Measurements from ENCODE around the gene CNTLN. TPM values are rescaled to one million over a fixed set of nuclear protein-coding genes. Genes with fewer than 3 reads are reported as not detected.
"Not testable (repeated sequence)": the region's sequence is repeated elsewhere in the genome, so short reads cannot be mapped to it uniquely, and the experiment has no call there.

Gene CNTLN
- total and polyA plus RNA-seq, 2 donors from 2014 or later, result 2.0 to 8.0 TPM

DNA sequence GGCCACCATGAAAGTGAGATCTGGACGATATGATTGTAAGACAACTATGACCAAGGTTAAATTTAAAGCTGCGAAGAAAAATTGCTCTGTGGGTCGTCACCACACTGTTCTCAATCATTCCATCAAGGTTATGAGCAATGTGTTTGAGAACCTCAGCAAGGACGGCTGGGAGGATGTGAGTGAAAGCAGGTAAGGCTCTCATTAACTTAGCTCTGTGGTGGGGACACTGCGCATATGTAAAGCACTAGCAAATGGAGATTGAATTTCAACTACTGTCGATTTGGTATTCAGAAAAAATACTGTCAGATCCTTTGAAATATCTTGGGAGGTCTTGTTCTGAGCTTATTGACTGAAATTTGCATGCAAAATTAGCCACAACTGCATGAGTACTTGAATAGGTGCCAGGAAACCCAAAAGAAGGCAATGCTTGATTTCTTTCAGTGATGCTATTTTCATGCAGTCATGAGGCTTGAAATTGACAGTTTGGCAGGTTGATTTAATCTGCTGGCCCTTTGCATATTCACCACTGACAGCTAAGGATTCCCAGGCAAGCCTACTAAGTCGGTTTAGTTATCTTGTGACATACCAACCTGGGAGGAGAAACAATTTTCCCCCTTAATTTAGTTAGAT lies 260.2 kb downstream of the CNTLN start:
- Histone ChIP-seq H3K27ac (ENCODE audit: low read depth in 2 of 2, low read length in 2 of 2) (no peak overlapping the region), H3K9ac (ENCODE audit: low read length in 3 of 3) (no peak overlapping the region), H3K27me3 (ENCODE audit: control insufficient read depth, insufficient read depth, low read length) (no peaks in the 10 kb centered on the region), H3K4me3 (ENCODE audit: low read length in 3 of 3) (no peak overlapping the region), H3K9me3 (ENCODE audit: control insufficient read depth in 2 of 3, insufficient read depth in 1 of 3, low read length in 3 of 3) (no peaks in the 10 kb centered on the region), H3K4me1 (ENCODE audit: control insufficient read depth in 2 of 3, insufficient read depth in 2 of 3, low read depth in 1 of 3, low read length in 3 of 3) (no peaks in the 10 kb centered on the region), H3K36me3 (ENCODE audit: control insufficient read depth in 2 of 3, insufficient read depth in 3 of 3, low read length in 3 of 3) (no peaks in the 10 kb centered on the region)
- FAIRE-seq (no peak), DNase-seq (no peak)
- intact Hi-C loops (cut with DNase I), result no loop called here
- TF ChIP-seq, protein P1, sequence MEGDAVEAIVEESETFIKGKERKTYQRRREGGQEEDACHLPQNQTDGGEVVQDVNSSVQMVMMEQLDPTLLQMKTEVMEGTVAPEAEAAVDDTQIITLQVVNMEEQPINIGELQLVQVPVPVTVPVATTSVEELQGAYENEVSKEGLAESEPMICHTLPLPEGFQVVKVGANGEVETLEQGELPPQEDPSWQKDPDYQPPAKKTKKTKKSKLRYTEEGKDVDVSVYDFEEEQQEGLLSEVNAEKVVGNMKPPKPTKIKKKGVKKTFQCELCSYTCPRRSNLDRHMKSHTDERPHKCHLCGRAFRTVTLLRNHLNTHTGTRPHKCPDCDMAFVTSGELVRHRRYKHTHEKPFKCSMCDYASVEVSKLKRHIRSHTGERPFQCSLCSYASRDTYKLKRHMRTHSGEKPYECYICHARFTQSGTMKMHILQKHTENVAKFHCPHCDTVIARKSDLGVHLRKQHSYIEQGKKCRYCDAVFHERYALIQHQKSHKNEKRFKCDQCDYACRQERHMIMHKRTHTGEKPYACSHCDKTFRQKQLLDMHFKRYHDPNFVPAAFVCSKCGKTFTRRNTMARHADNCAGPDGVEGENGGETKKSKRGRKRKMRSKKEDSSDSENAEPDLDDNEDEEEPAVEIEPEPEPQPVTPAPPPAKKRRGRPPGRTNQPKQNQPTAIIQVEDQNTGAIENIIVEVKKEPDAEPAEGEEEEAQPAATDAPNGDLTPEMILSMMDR (IDR thresholded peaks at IDR 0.05; ENCODE audit: borderline replicate concordance, extremely low read depth, insufficient read depth), result no peak

DNA sequence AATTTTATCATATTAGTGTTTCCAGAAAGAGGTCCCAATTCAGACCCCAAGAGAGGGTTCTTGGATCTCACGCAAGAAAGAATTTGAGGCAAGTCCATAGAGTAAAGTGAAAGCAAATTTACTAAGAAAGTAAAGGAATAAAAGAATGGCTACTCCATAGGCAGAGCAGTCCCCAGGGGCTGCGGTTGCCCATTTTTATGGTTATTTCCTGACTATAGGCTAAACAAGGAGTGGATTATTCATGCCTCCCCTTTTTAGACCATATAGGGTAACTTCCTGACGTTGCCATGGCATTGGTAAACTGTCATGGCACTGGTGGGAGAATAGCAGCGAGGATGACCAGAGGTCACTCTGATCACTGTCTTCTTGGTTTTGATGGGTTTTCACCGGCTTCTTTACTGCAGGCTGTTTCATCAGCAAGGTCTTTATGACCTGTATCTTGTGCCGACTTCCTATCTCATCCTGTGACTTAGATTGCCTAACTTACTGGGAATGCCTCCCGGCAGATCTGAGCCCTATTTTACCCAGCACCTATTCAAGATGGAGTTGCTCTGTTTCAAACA lies 262.4 kb downstream of the CNTLN start:
- H3K36me3 ChIP-seq (ENCODE audit: control insufficient read depth in 2 of 3, insufficient read depth in 3 of 3, low read length in 3 of 3); H3K27me3 ChIP-seq (ENCODE audit: control insufficient read depth, insufficient read depth, low read length); H3K9me3 ChIP-seq (ENCODE audit: control insufficient read depth in 2 of 3, insufficient read depth in 1 of 3, low read length in 3 of 3); H3K4me1 ChIP-seq (ENCODE audit: control insufficient read depth in 2 of 3, insufficient read depth in 2 of 3, low read depth in 1 of 3, low read length in 3 of 3); H3K27ac ChIP-seq (ENCODE audit: low read depth in 2 of 2, low read length in 2 of 2); H3K9ac ChIP-seq (ENCODE audit: low read length in 3 of 3); H3K4me3 ChIP-seq (ENCODE audit: low read length in 3 of 3); DNase-seq; FAIRE-seq; intact Hi-C loops (cut with DNase I): not testable (repeated sequence)

DNA sequence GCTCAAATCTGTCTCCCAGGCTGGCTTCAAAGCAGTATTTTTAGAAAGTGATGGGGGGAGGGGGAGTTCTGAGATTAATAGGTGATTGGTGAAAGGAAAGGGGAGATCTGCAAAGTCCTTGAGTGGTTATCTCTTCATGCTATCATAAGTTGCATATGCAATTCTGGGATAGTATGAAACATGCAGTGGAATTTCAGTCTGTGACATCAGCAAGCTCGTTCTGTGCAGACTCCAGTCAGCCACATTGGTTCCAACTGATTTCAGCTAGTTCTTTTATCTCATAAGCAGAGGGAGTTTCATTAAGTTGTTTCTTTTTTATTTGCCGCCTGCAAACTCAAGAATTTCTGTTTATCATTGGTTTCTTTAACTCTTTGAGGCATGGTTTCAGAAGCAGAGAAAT lies 263.5 kb downstream of the CNTLN start:
- FAIRE-seq (no peak), DNase-seq (no peak)
- Histone ChIP-seq H3K36me3 (ENCODE audit: control insufficient read depth in 2 of 3, insufficient read depth in 3 of 3, low read length in 3 of 3) (no peaks in the 10 kb centered on the region), H3K4me1 (ENCODE audit: control insufficient read depth in 2 of 3, insufficient read depth in 2 of 3, low read depth in 1 of 3, low read length in 3 of 3) (no peaks in the 10 kb centered on the region), H3K9ac (ENCODE audit: low read length in 3 of 3) (no peak overlapping the region), H3K27ac (ENCODE audit: low read depth in 2 of 2, low read length in 2 of 2) (no peak overlapping the region), H3K27me3 (ENCODE audit: control insufficient read depth, insufficient read depth, low read length) (no peaks in the 10 kb centered on the region), H3K4me3 (ENCODE audit: low read length in 3 of 3) (no peak overlapping the region), H3K9me3 (ENCODE audit: control insufficient read depth in 2 of 3, insufficient read depth in 1 of 3, low read length in 3 of 3) (no peaks in the 10 kb centered on the region)
- TF ChIP-seq, protein P1 (IDR thresholded peaks at IDR 0.05; ENCODE audit: borderline replicate concordance, extremely low read depth, insufficient read depth), result no peak
- intact Hi-C loops (cut with DNase I), result no loop called here

DNA sequence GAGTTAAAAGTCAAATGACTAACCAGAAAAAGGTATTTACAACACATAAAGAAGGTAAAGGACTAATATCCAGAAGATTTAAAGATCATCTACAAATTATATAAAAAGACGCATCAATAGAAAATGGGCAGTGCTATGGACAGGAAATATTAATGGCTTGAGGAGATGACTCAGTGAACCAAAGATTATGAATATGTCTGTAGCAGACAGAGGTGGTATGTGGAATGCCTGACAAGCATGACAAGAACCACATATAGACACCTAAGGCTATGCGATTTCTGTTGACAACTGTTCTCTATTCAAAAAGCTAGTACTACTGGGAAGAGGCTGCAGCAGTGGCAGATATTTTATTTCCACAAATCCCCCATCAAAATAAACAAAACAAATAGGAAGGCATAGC lies 267.0 kb downstream of the CNTLN start:
- H3K9ac ChIP-seq (ENCODE audit: low read length in 3 of 3), result no peak overlapping the region
- no peak overlapping the region for H3K27ac ChIP-seq (ENCODE audit: low read depth in 2 of 2, low read length in 2 of 2)
- H3K36me3 ChIP-seq (ENCODE audit: control insufficient read depth in 2 of 3, insufficient read depth in 3 of 3, low read length in 3 of 3), result no peaks in the 10 kb centered on the region
- H3K27me3 ChIP-seq (ENCODE audit: control insufficient read depth, insufficient read depth, low read length), result no peaks in the 10 kb centered on the region
- TF ChIP-seq, protein P1 (IDR thresholded peaks at IDR 0.05; ENCODE audit: borderline replicate concordance, extremely low read depth, insufficient read depth), result no peak
- H3K4me1 ChIP-seq (ENCODE audit: control insufficient read depth in 2 of 3, insufficient read depth in 2 of 3, low read depth in 1 of 3, low read length in 3 of 3), result no peaks in the 10 kb centered on the region
- FAIRE-seq, result no peak
- no peaks in the 10 kb centered on the region for H3K9me3 ChIP-seq (ENCODE audit: control insufficient read depth in 2 of 3, insufficient read depth in 1 of 3, low read length in 3 of 3)
- intact Hi-C loops (cut with DNase I), result no loop called here
- no peak overlapping the region for H3K4me3 ChIP-seq (ENCODE audit: low read length in 3 of 3)
- no peak for DNase-seq

Data from kidney (tissue), 14 donors.